HG03342 (cell line): ENCODE data around the gene CRTC2.

ENCODE experiments used
- ATAC-seq: cut with Tn5 transposase; IDR thresholded peaks from one replicate; pipeline ENCODE4 v1.9.1; 2021; ENCODE audit warnings: mild to moderate bottlenecking, moderate library complexity; ENCODE audit not compliant: unreplicated experiment

Gene CRTC2

DNA sequence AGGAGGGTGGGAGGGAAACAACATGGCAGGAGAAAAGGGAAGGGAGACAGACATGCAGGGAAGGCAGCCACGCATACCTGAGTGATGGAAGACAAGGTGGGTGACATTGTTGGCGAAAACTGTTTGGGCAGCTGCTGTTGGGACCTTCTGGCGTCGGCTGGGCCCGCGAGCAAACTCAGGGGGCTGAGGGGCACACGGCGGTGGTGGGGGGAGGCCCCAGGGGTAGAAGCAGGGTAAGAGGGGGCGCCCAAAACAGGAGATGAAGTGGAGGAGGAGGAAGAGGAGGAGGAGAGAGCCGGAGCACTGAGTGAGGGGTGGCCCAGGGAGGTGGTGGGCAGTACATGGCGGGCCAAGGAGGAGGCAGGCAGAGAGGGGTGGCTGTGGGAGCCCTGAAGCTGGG is 7.2 kb downstream of the CRTC2 start:
- no peak for ATAC-seq

DNA sequence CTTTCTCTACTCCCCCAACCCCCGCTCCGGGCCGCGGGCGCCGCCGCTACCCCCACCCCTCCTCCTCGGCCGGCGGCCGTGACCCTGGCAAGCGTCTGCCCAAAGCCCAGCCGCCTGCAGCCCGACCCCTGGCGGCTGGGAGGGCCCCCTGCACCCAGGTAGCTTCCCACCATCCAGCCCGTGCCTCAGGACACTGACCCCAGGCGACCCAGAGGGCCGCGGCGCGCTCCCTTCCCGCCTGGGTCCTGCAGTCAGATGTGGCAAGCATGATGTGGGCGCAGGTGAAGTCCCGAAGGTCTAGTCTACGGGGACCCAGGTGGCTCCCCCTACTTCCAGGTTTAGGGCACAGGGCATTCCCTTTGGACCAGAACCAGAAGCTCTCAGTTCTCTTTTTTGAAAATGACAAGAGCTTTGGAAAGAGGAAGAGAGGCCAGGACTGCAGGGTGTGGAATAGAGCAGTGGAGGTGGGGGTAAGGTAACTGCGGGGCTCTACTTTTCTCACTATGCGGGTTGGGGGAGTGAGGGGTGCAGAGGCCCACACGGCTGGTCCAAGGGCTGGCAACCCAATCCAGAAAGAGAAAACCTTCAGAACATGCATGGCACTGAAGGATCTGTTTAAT is 11.7 kb downstream of the CRTC2 start, which contains the start of gene DENND4B:
Gene DENND4B, minus strand, starts transcription at position 97 of the 620 bp plus-strand sequence. CDS start 2,344 bp downstream, outside the sequence.
- ATAC-seq, result peak; percentile 52

DNA sequence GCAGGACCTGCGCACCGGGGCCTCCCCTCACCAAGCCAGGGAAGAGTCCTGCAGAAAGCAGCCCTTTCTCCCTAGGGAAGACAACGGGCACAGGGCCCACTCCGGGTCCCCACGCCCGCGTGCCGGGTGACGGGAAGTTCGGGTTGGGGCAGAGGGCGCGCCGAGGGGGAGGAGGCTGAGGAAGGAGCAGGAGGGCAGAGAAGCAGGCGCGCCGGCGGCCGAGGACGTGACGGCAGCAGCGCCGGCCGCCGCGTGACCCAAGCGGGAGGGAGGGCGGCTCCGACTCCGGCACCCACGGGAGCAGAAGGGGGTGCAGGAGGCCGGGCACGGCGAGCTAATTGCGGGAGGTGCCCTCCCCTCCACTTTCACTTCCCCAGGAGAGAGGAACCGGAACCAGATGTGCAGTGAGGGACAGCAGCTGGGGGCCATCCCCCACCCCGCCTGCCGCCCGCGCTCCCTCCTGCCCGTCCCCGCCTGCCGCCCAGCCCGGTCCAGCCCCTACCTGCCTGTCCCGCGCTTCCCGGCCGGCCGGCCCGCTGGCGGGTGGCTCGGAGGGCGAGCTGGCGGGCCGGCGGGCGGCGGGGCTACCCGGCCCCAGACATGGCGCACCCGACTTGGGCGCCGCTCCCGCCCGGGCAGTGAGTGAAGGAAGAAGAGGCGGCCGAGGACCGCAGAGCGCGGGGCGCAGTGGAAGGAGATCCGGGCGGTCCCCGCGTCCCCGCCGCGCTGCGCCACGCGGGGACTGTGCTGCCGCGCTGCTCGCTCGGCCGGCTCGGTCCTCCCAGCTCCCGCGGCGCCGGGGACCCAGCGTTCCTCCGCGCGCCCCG is 12.4 kb downstream of the CRTC2 start:
- peak; percentile 67 for ATAC-seq

GRCh38 chr1:153945131-153945794 is 13.1 kb downstream of the CRTC2 start:
- ATAC-seq, result no peak

- ATAC-seq, result no peak
These were observed 13.6 kb downstream of the CRTC2 start for GRCh38 chr1:153944827-153945117.

GRCh38 chr1:153944005-153944826 is 14.2 kb downstream of the CRTC2 start:
- ATAC-seq, result no peak

GRCh38 chr1:153942766-153943549 is 15.5 kb downstream of the CRTC2 start:
- ATAC-seq, result no peak

DNA sequence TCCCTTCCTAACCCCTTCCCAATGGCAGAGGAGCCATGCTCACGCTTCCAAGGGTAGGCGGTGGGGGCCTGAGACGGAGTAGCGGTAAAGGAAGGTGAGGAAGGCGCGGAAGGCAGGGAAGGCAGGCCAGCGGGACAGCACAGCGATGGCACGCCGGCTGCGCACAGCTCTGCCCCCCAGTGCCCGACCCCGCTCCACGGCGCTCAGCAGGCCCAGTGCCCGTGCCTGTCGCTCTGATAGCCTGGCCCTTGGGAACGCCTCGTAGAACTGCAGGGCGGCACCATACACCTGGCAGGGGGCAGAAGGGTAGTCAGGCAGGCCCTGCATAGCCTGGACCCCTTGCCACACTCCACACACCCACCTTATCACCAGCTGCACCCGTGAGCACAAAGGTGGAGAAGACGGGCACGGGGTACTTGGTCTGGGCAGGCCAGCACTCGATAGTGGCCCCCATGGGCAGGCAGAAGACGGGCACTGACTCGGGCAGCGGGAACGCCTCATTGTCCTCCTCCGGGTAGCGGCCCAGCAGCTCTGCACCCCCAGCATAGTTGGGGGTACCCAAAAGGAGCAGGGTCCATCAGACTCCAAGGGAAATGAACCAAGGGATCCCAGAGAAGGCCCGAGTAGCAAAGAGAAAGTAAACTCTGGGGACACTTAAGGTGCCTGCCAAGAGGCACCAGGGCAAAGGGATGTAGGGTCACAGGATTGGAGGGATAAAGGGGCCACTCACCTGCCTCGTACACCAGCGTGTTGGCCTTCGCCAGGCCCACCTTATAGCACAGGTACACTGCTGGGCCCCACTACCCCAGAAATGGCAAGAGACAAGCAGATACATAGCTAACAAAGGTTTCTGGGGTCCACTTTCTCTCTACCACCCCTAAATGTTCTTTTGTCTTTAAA is 16.3 kb downstream of the CRTC2 start:
- ATAC-seq, result no peak

GRCh38 chr1:153940756-153941155 is 17.7 kb downstream of the CRTC2 start:
- no peak for ATAC-seq

GRCh38 chr1:153939476-153939875 is 18.9 kb downstream of the CRTC2 start:
- ATAC-seq, result no peak

DNA sequence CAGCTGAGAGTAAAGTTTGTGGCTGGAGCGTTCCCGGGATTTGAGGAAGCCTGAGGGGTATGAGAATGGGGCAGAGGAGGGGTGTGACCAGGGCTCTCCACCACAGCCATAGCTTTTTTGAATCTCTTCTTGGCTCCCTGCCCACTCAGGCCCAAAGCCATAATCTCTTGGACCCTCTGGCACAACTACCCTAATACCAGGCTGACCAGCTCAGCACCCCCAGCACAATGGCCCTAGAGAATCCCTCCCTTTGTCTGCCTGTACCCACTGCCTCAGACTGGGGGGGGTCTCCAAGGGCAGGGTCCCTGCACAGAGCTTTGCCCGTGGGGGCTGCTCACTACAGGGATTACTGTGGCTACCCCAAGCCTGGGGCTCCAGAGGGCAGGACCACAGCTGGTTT is 19.4 kb downstream of the CRTC2 start:
- no peak for ATAC-seq

DNA sequence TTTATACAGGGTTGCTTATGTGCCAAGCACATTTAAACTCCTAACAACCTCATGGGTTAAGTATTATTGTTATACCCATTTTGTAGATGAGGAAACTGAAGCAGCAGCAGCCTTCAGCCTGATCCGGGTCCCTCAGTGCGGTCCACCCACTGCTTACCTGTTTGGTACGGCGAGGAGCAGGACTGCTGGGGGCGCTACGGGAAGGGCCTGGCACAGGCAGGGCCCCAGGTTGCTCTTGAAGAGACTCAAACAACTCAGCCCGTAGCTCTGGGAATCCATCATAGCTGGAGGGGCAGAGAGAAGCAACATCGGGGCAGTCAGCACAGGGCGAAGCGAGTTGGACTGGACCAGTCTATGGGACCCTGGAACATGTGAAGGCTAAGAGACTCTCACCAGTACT is 21.1 kb downstream of the CRTC2 start:
- no peak for ATAC-seq

DNA sequence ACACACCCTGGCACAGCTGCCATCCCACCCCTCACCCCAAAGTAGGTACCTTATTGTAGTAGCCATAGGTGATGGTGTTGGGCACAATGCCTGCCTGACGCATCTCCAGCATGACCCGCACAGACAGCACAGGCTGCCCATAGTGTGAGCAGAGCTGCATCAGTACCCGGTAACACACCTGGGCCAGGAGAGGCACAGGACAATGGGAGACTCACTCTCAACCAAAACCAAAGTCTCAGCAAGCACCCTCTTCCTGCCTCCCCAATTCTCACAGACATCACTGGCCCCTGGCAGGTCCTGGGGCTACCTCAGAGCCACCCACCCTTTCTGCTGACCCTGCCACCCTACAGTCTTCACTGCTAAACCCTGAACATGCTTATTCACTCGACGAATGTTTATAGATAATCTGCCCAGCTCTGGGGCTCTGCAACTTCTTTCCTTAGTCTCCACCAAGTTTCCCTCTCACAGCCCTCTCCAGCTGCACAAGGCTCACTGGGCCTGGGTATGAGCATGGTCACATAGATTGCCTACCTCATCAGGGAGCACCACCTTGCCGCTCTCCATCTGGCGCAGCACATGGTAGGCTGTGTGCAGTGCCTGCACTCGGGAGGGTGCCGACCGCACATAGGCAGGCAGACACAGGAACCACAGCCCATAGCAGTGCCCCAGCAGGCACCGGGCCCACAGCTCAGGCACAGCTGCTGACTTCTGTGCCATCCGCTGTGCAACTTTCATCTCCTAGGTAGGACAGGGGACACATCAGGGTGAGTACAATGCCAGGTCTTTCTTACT is 22.2 kb downstream of the CRTC2 start:
- ATAC-seq, result no peak

DNA sequence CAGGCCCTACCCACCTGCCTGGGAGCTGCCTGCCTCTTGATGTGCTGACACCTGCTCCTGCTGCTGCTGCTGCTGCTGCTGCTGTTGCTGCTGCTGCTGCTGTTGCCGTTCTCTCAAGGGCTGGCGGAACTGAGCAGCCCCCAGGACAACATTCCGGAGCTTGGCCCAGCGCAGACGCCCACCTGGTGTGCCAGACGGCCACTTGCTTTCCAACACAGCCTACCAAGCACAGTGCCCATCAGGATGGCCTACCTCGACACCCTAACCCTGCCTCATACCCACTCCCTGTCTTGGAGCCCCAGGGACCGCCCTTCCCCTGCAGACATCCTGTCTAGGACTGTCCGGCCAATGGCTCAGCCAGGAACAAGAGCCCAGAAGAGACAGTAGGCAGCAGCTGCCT is 23.7 kb downstream of the CRTC2 start:
- ATAC-seq, result no peak

DNA sequence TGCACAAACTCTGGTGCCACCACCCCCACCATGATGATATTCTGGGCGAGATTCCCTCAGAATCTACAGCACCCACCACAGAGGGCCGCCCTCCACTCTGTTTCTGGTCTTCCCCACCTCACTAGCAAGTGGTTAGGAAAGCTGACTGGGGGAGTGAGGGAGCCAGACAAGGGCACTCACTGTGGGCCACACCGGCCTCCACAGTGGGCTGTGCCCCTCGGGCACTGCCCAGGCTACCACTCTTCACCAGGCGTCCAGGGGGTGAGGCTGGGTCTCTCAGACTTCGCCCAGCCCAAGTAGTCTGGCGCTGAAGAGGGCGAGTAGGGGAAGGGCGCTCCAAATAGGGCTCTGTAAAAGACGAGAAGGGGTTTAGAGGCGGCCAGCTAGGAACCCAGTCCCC is 24.5 kb downstream of the CRTC2 start:
- ATAC-seq, result no peak

GRCh38 chr1:153933430-153933829 is 25.0 kb downstream of the CRTC2 start:
- ATAC-seq, result no peak

- ATAC-seq, result no peak
These were observed 26.0 kb downstream of the CRTC2 start for GRCh38 chr1:153932156-153933131.
